Skin epidermis (tissue), 12 donors: Measurements from ENCODE around the gene TMED3.

Experiments used
- H3K27ac ChIP-seq, 21 experiments: fragments of 200-600 bp; sonication (generic) in 11 of 21; one replicate each; pipeline ENCODE4 v1.5.0; 2020; ENCODE audit warnings: mild to moderate bottlenecking in 3 of 21, inconsistent platforms in 2 of 21, moderate library complexity in 2 of 21
- H3K4me3 ChIP-seq, 7 experiments: fragments of 200-600 bp; sonication (generic) in 2 of 7; one replicate each; pipeline ENCODE4 v1.5.0; 2020; ENCODE audit warnings: inconsistent platforms in 2 of 7, mild to moderate bottlenecking in 2 of 7, moderate library complexity in 1 of 7

Gene TMED3

DNA sequence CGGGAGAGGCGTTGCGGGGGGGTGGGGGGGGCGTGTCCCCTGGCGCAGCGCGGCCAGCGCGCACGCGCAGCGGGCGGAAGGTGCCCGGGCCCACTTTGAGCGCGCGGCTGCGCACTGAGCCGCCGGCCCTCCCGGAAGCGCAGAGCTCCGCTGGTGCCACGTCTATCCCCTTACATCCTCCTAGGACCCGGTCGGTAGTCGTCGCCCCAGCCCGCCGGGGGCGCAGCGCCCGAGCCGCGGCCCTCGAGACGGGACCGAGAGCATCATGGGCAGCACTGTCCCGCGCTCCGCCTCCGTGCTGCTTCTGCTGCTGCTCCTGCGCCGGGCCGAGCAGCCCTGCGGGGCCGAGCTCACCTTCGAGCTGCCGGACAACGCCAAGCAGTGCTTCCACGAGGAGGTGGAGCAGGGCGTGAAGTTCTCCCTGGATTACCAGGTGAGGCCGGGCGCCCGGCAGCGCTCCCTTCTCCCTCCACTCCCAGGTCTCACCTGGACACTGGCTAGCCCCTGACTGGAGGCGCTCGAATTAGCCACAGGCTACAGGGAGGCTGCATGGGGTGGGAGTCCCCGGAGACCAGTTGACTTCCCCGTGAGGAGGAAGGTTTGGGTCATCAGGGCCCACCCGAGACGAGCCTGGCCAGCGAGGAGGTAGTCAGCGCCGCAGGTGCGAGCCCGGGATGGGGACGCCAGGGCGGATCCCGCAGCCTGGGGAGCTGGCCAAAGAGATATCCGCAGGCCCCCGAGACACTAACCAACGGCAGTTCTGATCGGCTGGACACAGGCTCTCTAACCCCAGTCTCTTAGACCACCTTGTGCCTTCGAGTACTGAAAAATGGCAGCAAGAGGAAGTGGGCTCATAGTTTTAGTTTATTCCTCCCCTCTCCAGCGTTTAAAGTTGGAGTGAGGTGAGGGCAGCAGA, at the start of gene TMED3:
Gene TMED3, plus strand, starts transcription at position 128 of the 916 bp plus-strand sequence. Its CDS starts 138 bp downstream, at position 266.
- H3K4me3 ChIP-seq, result peak within 1 kb of the TSS; percentile 61 to 91 (median 77)
- peak within 1 kb of the TSS in 19 of 21 experiments; percentile 23 to 91 (median 75) for H3K27ac ChIP-seq

DNA sequence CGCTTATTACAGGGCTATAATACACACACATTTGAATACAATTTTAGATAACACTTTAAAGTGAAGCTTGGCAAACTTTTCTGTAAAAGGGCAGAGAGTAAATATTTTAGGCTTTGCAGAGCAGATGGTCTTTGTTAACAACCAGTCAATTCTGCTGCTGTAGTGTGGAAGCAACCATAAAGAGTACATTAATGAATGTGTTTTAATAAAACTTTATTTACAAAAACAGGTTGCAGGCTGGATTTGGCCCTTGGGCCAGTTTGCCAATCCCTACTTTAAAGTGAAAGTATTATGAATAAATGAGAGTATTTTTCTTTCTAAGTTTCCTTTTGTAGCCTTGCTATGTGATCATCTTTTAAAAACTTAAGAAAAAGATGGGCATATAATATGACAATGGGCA, 49.1 kb upstream of the TMED3 start:
- H3K4me3 ChIP-seq, result no peak overlapping the region
- H3K27ac ChIP-seq, result no peak overlapping the region

DNA sequence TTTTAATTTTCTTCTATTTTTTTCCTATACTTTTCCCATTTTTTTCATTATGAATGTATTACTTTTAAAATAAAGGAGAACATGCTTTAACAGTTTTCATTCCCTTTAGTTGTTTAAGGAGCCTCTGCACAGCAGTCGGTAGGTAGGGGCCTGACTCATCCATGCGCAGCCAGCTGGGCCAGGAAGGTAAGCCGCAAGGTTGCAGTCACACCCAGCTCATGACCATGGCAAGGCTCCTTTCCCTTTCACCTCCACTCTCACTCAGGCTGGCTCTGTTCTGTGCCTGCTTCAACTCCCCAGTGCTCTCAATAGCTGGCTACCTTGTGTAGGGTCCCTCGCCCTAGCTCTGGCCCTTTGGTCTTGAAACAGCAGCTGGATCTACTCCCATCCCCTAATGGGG, 45.7 kb upstream of the TMED3 start:
- Histone ChIP-seq H3K27ac (no peak overlapping the region), H3K4me3 (no peak overlapping the region)

DNA sequence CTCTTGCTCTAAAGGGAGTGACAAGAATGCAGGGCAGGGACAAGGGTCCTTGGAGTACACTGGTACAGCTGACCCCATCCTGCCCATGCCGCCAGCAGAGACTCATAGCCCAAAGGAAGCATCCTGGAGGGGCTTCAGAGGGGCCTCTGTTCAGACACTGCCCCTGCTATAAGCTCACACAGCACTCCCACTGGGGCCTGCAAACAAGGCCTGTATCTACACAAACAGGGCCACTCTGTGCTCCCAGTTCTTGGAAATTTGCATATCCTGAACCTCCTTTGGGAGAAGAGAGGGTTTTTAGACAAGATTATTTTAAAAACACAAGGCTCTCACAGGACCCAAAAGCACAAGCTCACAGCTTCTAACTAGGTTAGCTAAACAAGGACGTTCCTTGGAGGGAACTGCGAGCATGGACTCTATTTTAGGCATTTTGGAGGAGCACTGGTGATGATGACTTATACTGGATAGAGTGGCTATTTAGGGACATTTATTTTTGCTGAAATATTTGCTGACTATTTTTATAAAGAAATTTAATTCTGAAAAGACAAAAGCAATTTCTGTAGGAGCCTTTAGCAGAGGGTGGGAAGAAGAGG, 44.8 kb upstream of the TMED3 start:
- Histone ChIP-seq H3K4me3 (no peak overlapping the region), H3K27ac (no peak overlapping the region)

DNA sequence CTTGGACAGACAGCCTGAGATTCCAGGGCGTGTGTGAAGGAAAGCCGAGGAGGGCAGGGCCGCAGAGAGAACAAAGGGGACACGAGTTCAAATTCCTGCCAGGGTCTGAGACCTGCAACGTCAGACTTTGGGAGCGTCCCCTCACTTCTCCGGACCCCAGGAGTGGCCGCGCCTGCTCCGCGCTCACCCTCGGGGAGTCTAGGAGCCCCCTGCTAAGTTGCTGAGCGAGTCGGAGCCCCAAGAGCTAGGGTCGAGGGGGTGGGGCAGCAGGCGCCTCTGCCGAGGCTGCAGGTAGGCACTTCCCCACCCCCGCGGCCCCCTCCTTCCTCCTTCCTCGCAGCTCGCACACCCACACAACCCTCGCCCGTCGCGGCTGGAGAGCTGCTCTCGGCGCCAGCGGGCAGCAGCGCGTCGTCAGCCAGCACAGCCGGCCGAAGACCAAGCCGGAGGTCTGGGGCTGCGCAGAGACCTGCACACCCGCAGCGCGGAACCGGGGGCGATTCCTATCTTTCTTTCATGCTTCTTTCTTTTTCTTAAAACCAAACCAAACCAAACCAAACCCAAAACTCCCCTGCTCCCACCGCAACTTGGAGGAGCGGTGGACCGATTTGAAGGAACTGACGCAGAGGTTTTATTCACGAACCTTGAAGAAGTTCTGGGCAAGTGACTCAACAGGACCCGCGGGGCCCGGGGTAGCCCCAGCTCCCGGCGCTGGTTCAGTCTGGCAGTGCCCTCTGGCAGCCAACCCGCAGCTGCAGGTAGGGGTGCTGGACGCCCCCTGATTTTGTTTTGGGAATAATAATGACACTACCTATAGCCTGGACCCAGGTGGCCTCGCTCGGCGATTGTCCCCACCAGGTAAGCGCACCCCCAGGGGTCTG, 28.3 kb upstream of the TMED3 start, which contains the start of gene ANKRD34C:
Gene ANKRD34C, plus strand, starts transcription at position 352 of the 881 bp plus-strand sequence. CDS start 10,563 bp downstream, outside the sequence.
- H3K27ac ChIP-seq, result no peak within 1 kb of the TSS
- H3K4me3 ChIP-seq, result no peak within 1 kb of the TSS

DNA sequence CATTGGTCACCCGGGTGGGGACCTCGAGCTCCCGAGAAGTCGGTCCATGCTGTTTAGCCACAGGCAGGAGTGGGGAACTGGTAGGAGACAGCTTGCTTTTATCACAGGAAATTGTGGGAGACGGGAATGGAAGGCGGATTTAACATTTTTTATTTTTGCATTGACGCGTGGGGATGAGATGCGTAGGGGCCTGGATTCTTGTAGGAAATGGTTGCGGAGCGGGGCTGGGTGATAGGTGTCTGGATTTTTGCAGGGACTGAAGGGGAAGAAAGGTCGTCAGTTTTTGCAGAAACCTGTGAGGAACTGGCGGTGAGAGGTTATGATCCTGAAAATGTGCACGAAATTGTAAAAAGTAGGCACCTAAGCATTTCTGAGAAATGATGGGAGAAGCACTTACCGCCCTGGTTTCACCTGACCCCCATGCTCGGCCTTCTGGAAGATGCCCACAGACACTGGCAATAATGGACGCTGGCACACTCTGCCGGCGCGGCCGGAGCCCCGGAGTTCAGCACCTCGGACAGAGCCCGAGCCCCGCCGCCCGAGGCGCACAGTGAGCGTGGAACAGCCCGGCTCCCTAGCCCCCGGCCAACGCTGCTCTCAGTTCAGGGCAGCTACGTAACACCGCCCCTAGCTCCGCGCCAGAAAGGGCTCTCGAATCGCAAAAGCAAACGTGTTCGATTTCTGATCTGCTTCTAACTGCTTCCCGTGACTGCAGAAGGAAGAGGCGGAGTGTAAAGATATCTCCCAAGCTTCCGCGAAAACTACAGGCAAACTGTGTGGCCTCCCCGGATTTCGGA, 27.5 kb upstream of the TMED3 start:
- H3K4me3 ChIP-seq, result no peak overlapping the region
- no peak overlapping the region for H3K27ac ChIP-seq

DNA sequence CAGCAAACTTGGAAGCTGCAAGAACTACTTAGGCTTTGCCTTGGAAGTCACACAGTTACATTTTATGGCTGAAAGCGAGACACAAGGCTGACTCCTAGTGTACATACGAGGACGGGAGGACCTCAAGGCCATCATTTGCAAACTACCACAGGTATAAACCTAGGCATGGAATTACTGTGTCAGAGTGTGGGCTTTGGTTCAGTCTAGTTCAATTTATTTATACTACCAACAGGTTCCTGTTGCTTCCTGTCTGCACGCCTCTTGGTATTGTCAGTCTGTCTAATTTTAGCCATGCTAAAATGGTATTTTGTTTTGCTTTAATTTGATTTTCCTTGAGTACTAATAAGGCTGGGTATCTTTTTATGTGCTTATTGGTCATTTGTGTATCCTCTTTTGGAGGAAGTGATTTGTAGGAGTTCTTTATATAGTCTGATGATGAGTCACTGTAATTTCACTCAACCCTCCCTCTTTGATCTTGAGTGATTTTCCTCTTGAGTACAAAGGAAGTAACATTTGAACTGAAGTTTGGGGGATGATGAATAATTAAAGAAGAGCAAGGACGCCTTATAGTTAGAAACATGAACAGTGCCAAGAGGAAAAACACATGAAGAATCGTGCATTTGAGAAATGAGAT, 20.2 kb upstream of the TMED3 start:
- Histone ChIP-seq H3K4me3 (no peak overlapping the region), H3K27ac (no peak overlapping the region)

DNA sequence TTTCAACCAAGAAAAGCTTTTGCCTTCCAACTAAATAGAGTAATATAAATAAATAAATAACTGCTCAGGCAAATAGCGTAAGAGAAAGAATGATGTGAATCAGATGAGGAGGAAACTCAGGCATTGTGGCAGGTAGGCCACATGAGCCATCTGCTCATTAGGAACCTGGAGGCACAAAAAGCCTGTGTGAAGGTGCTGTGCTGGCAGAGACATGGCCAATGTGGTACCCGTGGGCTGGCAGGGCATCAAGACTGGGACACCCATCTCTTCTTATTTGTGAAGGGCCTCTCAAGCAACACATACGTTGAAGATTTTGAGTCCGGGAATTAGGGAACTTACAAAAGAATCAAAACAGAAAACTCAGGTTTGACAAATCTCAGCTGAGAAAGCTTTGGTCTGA, 18.9 kb upstream of the TMED3 start:
- no peak overlapping the region for H3K27ac ChIP-seq
- H3K4me3 ChIP-seq, result no peak overlapping the region

DNA sequence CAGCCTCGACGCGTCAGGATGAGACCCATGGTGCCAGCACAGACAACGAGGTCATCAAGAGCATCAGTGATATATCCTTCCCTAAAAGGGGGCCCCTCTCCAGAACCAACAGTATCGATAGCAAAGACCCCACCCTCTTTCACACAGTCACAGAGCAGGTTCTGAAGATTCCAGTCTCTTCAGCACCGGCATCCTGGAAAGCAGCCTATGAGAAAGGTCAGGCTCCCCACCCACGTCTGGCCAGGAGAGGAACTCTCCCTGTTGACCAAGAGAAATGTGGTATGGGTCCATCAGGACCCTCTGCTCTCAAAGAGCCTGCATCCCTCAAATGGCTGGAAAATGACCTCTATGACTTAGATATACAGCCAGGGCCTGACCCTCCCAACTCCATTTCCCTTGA, 16.8 kb upstream of the TMED3 start:
- H3K27ac ChIP-seq, result no peak overlapping the region

DNA sequence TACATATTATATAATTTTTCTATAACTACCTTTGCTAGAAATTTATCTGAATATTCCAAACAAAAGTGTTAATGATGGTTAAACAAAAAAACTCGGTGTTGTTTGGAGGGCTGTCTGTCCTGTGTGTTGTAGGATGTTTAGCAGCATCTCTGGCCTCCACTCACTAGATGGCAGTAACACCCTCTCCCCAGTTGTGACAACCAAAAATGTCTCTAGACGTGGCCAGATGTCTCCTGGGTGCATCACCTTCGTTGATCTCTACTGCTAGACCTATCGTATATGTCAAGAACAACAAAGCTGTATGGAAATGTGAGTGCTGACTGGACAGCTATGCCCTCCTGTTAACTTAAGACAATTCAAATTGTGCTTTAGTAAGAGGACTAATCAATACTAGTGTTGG, 14.3 kb upstream of the TMED3 start:
- H3K4me3 ChIP-seq, result no peak overlapping the region

More for the DNA sequence above, 16.8 kb upstream of the TMED3 start:
- no peak overlapping the region for H3K4me3 ChIP-seq

DNA sequence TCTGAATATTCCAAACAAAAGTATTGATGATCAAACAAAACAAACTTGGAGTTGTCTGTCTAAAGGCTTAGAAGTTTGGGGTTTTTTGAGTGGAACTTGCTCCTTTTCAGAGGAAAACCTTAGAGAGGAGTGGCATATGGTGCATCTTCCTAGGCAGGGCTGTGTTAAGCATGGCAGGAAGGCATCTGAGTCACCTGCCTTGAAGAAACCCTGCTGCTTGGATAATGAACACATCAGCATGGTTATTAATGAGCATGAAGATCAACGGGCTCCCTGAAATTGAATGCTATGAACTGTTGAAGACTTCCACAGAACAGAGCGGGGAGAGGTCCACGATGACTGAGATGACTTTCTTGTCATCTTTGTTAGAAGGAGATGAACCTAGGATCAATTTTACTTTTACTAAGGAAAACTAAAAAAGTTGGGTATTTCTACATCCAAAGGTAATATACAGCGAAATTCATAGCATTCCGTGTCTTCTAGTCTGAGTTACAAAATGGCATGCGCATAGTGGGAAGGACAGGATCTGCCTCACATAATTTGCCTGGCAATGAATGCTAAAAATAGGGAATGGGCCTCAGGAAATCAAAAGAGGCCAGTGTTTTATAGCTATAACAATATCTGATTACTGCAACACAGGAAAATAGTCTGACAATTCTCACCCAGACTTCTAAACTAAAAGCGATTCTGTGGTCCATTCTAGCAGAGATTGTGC, 11.6 kb upstream of the TMED3 start:
- Histone ChIP-seq H3K4me3 (no peak overlapping the region), H3K27ac (no peak overlapping the region)

More for the DNA sequence above, 14.3 kb upstream of the TMED3 start:
- no peak overlapping the region for H3K27ac ChIP-seq

DNA sequence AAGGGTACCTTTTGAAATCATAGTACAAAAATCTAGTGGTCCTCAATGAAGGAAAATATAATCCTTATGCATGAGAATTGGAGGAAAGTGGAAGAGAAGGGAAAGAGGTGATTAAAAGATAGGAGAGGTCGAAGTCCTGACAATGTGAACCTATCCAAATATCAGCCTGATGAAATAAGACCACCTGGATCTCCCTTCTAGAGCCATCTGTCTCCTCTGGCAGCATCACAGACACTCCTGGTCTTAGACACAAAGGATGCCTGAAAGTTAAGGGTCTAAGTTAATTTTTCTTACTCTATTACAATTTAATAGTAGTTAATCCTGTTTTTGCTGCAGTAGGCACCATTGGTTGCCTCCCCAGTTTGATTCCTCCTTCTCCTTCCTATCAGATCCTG, 11.1 kb upstream of the TMED3 start:
- no peak overlapping the region for H3K4me3 ChIP-seq
- no peak overlapping the region for H3K27ac ChIP-seq

DNA sequence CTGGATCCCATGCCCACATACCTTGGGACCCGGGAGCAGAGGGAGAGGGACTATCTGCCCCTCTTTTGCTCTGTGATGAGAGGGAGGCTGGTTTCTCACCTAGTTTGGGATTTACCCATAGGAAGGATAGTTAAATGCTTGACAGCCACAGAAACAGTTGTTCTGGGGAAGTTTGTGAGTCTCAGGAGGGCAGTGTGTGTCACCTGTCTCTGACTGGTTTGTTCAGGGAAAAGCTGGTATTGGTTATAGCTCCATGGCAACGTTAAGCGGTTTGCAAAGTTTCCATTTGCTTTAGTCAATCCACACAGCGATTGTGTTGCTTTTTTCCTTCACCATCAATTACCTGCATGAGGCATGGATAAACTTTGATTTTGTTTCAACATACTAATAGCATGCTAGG, 3.7 kb upstream of the TMED3 start:
- Histone ChIP-seq H3K4me3 (no peak overlapping the region), H3K27ac (no peak overlapping the region)

DNA sequence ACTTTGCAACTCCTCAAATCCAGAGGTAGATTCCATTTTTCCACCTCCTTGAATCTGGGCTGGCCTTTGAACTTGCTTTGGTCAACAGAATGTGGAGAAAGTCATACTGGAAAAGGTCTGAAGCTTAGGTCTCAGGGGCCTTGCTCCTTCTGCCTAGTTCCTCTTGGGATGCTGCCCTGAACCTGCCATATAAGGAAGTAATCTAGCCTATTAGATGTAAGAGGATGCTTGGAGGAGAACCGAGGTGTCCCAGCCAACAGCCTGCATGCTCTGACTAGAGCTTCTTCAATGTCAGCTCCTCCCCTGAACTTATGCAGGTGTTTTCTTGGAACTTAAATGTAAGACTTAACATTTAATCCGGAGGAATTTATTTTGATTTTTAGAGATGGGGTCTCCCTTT, 2.0 kb upstream of the TMED3 start:
- H3K4me3 ChIP-seq, result no peak overlapping the region
- H3K27ac ChIP-seq, result no peak overlapping the region

DNA sequence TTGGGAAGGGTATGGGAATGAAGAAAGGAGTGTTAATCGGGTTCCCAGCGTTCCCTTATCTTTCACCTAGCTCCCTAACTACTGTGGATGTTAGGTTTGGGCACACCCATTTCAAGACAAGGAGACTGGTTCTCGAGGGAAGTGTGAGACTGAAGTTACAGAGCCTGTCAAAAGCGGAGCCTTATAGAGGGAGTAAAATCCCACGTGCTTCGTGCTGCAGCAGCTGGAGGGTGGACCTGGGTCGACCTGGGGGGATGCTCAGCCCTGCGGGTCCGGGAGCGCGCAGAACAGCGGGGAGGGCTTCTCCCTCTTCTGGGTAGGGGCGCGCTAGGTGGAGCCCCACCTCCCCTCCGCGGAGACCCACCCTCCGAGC, 314 bp upstream of the TMED3 start:
- Histone ChIP-seq H3K4me3 (peak overlapping the region; percentile 61 to 91 (median 77)), H3K27ac (peak overlapping the region in 1 of 21 experiments; percentile 60)

DNA sequence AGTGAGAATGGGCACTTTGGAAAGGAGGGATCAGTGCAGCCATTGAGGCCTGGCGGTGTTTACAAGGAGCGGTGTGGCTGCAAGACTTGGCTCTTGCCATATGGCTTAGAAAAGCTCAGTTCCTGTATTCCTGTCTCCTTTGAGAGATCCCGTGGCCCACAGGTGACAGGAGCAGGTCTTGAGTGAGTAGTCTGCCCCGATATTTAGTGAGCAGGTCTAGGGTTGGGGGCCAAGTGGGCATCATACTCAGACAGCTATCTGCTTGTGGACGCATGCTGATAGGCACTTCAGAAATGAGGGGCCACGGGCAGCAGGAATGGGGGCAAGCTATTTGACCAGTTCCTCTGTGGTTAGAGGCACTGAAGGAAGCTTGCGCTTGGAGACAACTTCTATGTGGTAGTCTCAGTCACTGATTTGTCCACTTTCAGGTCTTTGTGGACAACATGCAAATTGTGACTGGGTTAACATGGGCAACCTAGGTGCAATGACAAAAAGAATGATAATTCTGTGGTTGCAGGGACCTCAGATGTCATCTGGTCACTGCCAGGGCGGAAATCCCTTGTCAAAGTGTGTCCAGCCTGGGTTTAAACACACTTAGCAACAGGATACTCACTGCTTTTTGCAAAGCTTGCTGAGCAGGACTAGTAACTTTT, 1.1 kb downstream of the TMED3 start:
- Histone ChIP-seq H3K27ac (peak overlapping the region in 15 of 21 experiments; percentile 23 to 91 (median 75)), H3K4me3 (peak overlapping the region; percentile 61 to 91 (median 77))

DNA sequence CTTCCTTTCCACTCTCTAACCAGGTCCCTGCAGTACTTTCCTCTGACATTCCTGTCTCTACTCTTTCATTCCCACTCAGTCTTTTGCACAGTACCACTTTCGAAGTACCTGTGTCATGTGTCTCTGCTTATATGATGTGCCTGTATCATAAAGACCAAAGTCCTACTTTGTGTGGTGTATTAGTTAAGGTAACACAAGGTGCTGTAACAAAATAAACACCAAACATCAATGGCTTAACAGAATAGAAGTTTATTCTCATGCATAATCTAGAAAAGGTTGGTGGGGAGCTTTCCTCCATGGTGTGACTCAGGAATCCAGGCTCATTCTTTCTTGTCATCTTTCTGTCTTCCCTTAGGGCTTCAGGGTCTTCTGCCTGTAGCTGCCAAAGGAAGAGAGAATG, 3.3 kb downstream of the TMED3 start:
- Histone ChIP-seq H3K4me3 (no peak overlapping the region), H3K27ac (peak overlapping the region in 16 of 21 experiments; percentile 9 to 74 (median 64))

DNA sequence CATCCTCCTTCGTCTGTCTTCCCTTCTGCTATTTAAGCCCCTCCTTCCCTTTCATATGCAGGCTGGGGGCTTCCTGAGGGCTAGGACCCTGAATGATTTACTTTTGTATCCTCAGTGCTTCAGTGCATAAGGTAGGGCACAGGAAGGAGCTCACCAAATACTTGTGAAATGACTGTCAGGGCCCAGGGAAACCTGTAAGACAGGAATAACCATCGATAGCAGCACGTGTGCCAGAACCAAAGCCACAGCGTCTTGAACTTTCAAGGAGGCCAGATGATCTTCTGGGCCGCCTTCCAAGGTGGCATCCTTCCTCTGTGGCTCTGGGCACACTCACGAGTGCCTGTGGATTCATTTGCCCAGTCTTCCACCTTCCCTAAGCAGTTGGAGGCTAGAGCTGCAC, 3.9 kb downstream of the TMED3 start:
- Histone ChIP-seq H3K4me3 (no peak overlapping the region), H3K27ac (peak overlapping the region in 16 of 21 experiments; percentile 9 to 74 (median 64))
